ENCODE measurements around the gene CA11. TPM values are rescaled to one million over a fixed set of nuclear protein-coding genes. Genes with fewer than 3 reads are reported as not detected.

The CA11 gene
- total and polyA plus RNA-seq, 9 of the 15 experiments (the other 6 are each of a cell fraction or from before 2014, with no cell fraction given), result 2.9 to 19.9 (median 8.3) TPM

DNA sequence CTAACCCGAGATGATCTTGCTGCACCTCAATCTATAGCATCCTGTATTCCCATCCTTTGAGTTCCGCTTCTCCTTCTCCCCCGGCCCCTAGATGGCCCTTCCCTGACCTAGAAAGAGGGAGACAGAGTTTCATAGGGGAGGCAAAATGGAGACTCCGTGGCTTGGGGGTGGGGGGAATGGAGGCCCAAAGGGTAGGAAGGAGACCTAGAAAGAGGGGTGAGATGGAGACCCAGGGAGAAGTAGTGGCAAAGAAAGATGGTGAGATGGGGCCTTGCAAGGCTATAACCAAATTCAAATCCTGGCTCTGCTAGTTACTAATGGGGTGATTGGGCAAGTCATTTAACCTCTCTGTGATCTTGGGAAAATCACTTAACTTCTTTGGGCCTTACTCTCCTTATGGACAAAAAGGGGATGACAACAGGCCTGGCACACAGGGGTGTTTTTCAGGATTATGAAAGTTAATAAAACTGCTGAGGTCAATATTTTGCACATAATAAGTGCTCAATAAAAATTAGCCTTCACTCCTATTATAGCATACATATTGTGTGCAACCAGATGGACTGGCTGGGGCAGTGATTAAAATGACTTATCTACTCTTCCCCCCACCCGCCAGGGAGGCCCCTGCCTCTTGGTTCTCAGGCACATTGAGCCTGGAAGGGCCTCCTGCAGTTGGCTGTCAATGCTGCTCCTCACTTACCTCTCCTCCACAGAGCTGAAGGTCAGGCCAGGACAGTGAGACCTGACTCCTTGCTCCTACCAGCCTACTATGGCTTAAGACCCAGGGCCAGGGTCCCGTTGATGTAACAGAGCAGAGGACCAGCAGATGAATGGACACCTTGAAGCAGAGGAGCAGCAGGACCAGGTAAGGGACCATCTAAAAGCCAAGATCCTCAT is 26.0 kb downstream of the CA11 start (continued):
- TF ChIP-seq, protein P1, sequence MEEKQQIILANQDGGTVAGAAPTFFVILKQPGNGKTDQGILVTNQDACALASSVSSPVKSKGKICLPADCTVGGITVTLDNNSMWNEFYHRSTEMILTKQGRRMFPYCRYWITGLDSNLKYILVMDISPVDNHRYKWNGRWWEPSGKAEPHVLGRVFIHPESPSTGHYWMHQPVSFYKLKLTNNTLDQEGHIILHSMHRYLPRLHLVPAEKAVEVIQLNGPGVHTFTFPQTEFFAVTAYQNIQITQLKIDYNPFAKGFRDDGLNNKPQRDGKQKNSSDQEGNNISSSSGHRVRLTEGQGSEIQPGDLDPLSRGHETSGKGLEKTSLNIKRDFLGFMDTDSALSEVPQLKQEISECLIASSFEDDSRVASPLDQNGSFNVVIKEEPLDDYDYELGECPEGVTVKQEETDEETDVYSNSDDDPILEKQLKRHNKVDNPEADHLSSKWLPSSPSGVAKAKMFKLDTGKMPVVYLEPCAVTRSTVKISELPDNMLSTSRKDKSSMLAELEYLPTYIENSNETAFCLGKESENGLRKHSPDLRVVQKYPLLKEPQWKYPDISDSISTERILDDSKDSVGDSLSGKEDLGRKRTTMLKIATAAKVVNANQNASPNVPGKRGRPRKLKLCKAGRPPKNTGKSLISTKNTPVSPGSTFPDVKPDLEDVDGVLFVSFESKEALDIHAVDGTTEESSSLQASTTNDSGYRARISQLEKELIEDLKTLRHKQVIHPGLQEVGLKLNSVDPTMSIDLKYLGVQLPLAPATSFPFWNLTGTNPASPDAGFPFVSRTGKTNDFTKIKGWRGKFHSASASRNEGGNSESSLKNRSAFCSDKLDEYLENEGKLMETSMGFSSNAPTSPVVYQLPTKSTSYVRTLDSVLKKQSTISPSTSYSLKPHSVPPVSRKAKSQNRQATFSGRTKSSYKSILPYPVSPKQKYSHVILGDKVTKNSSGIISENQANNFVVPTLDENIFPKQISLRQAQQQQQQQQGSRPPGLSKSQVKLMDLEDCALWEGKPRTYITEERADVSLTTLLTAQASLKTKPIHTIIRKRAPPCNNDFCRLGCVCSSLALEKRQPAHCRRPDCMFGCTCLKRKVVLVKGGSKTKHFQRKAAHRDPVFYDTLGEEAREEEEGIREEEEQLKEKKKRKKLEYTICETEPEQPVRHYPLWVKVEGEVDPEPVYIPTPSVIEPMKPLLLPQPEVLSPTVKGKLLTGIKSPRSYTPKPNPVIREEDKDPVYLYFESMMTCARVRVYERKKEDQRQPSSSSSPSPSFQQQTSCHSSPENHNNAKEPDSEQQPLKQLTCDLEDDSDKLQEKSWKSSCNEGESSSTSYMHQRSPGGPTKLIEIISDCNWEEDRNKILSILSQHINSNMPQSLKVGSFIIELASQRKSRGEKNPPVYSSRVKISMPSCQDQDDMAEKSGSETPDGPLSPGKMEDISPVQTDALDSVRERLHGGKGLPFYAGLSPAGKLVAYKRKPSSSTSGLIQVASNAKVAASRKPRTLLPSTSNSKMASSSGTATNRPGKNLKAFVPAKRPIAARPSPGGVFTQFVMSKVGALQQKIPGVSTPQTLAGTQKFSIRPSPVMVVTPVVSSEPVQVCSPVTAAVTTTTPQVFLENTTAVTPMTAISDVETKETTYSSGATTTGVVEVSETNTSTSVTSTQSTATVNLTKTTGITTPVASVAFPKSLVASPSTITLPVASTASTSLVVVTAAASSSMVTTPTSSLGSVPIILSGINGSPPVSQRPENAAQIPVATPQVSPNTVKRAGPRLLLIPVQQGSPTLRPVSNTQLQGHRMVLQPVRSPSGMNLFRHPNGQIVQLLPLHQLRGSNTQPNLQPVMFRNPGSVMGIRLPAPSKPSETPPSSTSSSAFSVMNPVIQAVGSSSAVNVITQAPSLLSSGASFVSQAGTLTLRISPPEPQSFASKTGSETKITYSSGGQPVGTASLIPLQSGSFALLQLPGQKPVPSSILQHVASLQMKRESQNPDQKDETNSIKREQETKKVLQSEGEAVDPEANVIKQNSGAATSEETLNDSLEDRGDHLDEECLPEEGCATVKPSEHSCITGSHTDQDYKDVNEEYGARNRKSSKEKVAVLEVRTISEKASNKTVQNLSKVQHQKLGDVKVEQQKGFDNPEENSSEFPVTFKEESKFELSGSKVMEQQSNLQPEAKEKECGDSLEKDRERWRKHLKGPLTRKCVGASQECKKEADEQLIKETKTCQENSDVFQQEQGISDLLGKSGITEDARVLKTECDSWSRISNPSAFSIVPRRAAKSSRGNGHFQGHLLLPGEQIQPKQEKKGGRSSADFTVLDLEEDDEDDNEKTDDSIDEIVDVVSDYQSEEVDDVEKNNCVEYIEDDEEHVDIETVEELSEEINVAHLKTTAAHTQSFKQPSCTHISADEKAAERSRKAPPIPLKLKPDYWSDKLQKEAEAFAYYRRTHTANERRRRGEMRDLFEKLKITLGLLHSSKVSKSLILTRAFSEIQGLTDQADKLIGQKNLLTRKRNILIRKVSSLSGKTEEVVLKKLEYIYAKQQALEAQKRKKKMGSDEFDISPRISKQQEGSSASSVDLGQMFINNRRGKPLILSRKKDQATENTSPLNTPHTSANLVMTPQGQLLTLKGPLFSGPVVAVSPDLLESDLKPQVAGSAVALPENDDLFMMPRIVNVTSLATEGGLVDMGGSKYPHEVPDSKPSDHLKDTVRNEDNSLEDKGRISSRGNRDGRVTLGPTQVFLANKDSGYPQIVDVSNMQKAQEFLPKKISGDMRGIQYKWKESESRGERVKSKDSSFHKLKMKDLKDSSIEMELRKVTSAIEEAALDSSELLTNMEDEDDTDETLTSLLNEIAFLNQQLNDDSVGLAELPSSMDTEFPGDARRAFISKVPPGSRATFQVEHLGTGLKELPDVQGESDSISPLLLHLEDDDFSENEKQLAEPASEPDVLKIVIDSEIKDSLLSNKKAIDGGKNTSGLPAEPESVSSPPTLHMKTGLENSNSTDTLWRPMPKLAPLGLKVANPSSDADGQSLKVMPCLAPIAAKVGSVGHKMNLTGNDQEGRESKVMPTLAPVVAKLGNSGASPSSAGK (IDR thresholded peaks at IDR 0.05), result no peak
- no peak for TF ChIP-seq SAP30 (IDR thresholded peaks at IDR 0.05; ENCODE audit: borderline replicate concordance, insufficient read depth, low read depth, low read length, poor library complexity, severe bottlenecking)
- TF ChIP-seq LEF1 (IDR thresholded peaks at IDR 0.05), result no peak
- TF ChIP-seq, protein P2, sequence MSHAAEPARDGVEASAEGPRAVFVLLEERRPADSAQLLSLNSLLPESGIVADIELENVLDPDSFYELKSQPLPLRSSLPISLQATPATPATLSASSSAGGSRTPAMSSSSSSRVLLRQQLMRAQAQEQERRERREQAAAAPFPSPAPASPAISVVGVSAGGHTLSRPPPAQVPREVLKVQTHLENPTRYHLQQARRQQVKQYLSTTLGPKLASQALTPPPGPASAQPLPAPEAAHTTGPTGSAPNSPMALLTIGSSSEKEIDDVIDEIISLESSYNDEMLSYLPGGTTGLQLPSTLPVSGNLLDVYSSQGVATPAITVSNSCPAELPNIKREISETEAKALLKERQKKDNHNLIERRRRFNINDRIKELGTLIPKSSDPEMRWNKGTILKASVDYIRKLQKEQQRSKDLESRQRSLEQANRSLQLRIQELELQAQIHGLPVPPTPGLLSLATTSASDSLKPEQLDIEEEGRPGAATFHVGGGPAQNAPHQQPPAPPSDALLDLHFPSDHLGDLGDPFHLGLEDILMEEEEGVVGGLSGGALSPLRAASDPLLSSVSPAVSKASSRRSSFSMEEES (CRISPR knock-in tag; IDR thresholded peaks at IDR 0.05), result no peak
- no peak for TF ChIP-seq MTA3 (IDR thresholded peaks at IDR 0.05; ENCODE audit: borderline replicate concordance)
- no peak for TF ChIP-seq SP2 (IDR thresholded peaks at IDR 0.05; ENCODE audit: extremely low read depth, low read depth, low read length, poor library complexity, severe bottlenecking)
- no peak for TF ChIP-seq TBL1XR1 (IDR thresholded peaks at IDR 0.05; ENCODE audit: low read length in 2 of 2)
- TF ChIP-seq MAZ (CRISPR knock-in tag; conservative IDR thresholded peaks at IDR 0.05 in 1 of 2, IDR thresholded peaks at IDR 0.05 in 1 of 2), result no peak
- TF ChIP-seq, protein P3, sequence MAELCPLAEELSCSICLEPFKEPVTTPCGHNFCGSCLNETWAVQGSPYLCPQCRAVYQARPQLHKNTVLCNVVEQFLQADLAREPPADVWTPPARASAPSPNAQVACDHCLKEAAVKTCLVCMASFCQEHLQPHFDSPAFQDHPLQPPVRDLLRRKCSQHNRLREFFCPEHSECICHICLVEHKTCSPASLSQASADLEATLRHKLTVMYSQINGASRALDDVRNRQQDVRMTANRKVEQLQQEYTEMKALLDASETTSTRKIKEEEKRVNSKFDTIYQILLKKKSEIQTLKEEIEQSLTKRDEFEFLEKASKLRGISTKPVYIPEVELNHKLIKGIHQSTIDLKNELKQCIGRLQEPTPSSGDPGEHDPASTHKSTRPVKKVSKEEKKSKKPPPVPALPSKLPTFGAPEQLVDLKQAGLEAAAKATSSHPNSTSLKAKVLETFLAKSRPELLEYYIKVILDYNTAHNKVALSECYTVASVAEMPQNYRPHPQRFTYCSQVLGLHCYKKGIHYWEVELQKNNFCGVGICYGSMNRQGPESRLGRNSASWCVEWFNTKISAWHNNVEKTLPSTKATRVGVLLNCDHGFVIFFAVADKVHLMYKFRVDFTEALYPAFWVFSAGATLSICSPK (IDR thresholded peaks at IDR 0.05; ENCODE audit: borderline replicate concordance), result no peak

All from K562 (cell line).